ENCODE results near the gene CD7.
A peak's percentile ranks its signal among the peaks of the same experiment; 100 is the strongest.

Gene CD7

DNA sequence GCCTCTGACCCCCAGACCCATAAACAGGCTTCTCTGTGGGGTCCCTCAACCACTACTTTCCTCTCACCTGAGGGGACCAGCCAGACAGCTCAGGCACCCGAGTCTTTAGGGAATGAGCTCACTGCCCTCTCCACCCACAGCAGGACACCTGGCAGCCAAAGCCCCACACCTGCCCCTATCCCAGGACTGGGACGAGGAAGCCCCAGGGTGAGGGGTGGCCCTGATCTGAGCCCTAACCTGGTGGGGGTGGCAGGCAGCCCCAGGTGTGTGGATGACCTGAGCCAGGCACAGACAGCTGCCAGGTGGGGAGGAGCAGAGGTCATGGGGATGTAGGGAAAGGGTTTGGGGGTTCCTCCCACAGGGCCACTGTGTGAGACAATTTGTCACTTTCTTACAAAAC lies 40.0 kb upstream of the CD7 start:
- TF ChIP-seq, protein P1, sequence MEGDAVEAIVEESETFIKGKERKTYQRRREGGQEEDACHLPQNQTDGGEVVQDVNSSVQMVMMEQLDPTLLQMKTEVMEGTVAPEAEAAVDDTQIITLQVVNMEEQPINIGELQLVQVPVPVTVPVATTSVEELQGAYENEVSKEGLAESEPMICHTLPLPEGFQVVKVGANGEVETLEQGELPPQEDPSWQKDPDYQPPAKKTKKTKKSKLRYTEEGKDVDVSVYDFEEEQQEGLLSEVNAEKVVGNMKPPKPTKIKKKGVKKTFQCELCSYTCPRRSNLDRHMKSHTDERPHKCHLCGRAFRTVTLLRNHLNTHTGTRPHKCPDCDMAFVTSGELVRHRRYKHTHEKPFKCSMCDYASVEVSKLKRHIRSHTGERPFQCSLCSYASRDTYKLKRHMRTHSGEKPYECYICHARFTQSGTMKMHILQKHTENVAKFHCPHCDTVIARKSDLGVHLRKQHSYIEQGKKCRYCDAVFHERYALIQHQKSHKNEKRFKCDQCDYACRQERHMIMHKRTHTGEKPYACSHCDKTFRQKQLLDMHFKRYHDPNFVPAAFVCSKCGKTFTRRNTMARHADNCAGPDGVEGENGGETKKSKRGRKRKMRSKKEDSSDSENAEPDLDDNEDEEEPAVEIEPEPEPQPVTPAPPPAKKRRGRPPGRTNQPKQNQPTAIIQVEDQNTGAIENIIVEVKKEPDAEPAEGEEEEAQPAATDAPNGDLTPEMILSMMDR (IDR thresholded peaks at IDR 0.05; ENCODE audit: insufficient read depth, low read depth, low read length, missing control alignments) = no peak
- H3K4me3 ChIP-seq (ENCODE audit: low read depth, low read length) = no peak overlapping the region
- DNase-seq (ENCODE audit: low read depth) = no peak

DNA sequence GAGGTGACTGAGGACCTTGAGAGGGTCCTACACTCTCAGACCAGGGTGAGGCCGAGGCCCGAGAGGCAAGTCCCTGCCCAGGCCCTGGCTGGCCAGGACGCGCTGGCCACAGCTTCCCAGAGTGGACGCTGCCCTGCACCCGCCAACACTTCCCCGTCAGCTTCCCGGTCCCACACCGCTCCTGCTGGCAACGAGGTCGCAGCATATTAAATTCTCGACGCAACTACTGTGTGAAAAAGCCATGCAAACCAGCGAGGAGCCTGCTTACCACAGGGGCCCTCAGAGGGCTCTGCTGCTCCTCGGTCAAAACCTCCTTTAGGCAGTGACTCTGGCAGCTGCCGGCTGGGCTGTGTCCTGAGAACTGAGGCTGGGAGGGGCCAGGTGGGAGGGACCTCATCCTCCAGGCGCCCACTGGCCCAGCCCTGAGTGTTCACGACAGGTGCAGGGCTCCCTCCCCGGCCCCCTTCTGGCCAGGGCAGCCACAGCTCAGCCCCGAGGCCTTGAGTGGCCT lies 39.5 kb upstream of the CD7 start:
- DNase-seq (ENCODE audit: low read depth) = no peak
- TF ChIP-seq, protein P1 (IDR thresholded peaks at IDR 0.05; ENCODE audit: insufficient read depth, low read depth, low read length, missing control alignments) = no peak
- H3K4me3 ChIP-seq (ENCODE audit: low read depth, low read length) = no peak overlapping the region

DNA sequence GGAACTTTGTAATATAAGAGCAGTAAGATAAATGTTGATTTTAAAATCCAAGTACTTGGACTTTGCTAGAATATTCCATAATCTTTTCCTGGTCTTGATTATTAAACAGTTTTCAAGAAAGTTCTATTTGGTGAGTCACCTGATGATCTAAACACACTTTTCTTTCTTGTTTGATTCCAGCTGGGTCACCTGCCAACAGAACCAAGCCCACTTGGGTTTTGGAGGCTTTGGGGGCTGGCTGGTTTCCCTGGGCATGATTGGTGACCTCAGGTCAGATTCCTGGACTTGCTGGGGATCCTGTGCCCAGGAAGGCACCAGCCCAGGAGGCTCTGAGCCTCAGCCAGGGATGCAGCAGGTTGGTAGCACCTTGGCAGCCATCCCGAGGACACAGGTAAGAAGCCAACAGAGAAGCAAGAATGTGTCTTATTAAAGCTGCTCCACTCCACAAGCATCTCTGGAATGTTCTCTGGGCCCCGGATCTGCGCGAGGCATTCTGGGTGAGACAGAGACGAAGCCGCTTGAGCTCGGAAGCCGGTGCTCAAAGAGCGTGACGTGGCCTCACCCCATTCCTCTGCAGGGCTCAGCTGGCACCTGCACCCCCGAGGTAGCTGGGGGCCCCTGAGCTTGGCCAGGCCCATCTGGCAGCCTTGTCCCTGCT lies 38.5 kb upstream of the CD7 start:
- no peak for DNase-seq (ENCODE audit: low read depth)
- TF ChIP-seq, protein P1 (IDR thresholded peaks at IDR 0.05; ENCODE audit: insufficient read depth, low read depth, low read length, missing control alignments) = no peak
- H3K4me3 ChIP-seq (ENCODE audit: low read depth, low read length) = no peak overlapping the region

DNA sequence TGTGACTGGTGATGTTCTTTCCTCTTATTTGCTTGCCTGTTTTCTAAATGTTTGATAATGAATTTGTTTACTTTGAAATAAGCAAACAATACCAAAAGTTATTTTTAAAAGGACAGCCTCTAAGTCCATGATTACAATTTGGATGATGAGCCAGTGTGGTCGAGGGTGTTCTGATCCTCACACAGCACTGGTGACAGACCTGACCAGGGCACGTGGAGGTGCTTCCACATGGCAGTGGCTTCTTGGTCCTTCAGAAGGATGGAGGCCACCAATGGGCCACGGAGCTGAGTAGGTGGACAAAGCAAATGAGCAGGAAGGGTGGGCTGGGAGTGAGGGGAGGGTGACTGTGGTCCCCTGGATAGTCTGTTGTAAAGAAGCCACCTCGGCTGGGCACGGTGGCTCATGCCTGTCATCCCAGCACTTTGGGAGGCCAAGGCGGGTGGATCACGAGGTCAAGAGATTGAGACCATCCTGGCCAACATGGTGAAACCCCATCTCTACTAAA lies 37.4 kb upstream of the CD7 start:
- H3K4me3 ChIP-seq (ENCODE audit: low read depth, low read length) = no peak overlapping the region
- no peak for DNase-seq (ENCODE audit: low read depth)
- TF ChIP-seq, protein P1 (IDR thresholded peaks at IDR 0.05; ENCODE audit: insufficient read depth, low read depth, low read length, missing control alignments) = no peak

DNA sequence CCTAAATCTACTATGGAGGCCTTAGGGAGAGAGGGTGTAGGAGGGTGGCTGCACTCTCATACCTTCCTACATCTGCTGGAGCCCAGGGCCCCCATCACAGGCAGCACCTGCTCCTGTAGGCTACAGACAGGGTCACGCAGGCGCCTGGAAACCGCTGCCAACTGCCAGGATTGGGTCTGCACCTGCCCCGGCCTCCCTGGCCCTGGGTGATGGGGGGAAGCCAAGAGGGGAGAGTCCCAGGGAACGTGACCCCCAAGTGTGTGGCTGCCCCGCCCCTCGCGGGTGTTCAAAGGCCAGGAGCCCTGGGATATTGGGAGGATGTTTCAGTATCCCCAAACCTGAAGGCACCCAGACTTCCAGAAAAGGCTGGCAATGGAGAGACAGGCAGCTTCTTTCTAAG lies 36.1 kb upstream of the CD7 start:
- no peak overlapping the region for H3K4me3 ChIP-seq (ENCODE audit: low read depth, low read length)
- DNase-seq (ENCODE audit: low read depth) = no peak
- TF ChIP-seq, protein P1 (IDR thresholded peaks at IDR 0.05; ENCODE audit: insufficient read depth, low read depth, low read length, missing control alignments) = no peak

DNA sequence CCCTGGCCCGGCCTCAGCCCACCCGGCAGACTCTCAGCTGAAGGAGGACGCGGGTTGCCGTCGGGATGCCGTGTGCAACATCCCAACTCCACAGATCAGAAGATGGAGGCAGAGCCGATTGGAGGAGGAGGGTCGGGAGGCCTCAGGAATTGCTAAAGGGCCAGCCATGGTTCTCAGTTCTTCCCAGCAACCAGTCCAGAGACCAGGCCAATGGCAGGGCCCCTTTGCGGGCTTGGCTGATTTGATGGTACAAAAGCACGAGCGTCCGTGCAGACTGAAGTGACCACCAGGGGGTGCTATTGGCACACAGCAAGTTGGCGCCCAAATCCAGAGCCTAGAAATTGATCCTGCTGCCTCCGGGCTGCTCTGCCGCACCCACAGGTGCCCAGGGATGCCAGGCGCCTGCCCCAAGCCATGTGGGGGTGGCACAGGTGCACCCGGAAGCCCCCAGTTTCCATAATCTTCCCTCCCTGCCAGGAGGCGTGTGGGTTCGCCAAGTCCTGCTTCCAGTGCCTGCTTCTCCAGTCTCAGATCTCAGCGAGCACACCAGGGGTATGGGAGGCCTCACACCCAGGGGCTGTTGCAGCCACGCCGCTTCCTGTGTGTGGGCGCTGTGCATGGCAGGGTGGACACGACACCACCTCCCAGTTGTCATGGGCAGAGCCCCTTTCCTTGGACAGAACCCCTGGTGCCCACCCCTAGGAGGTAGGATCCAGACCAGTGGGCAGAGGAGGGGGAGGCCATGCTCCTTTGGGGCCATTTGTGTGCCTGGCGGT lies 34.5 kb upstream of the CD7 start:
- TF ChIP-seq, protein P1 (IDR thresholded peaks at IDR 0.05; ENCODE audit: insufficient read depth, low read depth, low read length, missing control alignments) = peak; percentile 93
- DNase-seq (ENCODE audit: low read depth) = peak; percentile 94
- H3K4me3 ChIP-seq (ENCODE audit: low read depth, low read length) = no peak overlapping the region
